GM18858 (cell line): ENCODE measurements around the gene COMMD6.

Experiments used
- ATAC-seq: cut with Tn5 transposase; IDR thresholded peaks from one replicate; pipeline ENCODE4 v1.9.1; 2021; ENCODE audit not compliant: unreplicated experiment

The COMMD6 gene

DNA sequence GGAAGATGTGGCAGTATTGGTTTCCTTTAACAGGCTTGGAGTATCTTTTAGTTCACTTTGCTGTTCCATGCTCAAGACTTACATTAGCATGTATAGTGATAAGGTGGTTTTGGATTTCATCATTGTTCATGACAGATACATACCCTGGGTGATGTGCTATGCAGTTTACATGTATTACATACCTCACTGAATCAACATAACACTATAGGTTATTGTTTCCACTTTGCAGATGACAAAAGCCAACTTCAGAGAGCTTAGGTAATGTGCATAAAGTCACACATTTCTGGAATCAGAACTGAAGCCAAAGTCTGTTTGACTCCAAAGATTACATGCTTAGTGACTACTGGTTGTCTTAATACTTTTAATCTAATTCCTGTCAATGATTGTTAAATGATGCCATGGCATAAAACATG, 7.1 kb downstream of the COMMD6 start:
- no peak for ATAC-seq

DNA sequence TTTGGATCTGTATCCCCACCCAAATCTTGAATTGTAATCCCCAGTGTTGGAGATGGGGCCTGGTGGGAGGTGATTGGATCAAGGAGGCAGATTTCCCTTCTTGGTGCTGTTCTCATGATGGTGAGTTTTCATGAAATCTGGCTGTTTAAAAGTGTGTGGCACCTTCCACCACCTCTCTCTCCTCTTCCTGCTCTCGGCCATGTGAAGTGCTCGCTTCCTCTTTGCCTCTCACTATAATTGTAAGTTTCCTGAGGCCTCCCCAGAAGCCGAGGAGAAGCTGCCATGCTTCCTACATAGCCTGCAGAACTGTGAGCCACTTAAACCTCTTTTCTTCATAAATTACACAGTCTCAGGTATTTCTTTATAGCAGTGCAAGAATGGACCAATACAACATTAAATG, 15.7 kb downstream of the COMMD6 start:
- no peak for ATAC-seq

DNA sequence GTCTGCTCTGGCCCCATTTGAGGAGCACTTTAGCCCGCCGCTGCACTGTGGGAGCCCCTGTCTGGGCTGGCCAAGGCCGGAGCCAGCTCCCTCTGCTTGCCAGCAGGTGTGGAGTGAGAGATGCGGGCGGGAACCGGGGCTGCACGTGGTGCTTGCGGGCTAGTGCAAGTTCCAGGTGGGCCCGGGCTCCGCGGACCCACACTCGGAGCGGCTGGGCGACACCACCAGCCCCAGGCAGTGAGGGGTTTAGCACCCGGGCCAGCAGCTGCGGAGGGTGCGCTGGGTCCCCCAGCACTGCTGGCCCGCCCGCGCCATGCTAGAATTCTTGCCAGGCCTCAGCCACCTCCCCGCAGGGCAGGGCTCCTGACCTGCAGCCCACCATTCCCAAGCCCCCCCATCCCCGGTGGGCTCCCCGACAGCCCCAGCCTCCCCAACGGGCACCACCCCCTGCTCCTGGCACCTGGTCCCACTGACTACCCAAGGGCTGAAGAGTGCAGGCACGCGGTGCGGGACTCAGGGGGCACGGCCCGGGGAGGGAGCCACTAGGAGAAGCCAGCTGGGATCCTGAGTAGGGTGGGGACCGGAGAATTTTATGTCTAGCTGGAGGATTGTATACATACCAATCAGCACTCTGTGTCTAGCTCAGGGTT, 19.1 kb downstream of the COMMD6 start:
- no peak for ATAC-seq

DNA sequence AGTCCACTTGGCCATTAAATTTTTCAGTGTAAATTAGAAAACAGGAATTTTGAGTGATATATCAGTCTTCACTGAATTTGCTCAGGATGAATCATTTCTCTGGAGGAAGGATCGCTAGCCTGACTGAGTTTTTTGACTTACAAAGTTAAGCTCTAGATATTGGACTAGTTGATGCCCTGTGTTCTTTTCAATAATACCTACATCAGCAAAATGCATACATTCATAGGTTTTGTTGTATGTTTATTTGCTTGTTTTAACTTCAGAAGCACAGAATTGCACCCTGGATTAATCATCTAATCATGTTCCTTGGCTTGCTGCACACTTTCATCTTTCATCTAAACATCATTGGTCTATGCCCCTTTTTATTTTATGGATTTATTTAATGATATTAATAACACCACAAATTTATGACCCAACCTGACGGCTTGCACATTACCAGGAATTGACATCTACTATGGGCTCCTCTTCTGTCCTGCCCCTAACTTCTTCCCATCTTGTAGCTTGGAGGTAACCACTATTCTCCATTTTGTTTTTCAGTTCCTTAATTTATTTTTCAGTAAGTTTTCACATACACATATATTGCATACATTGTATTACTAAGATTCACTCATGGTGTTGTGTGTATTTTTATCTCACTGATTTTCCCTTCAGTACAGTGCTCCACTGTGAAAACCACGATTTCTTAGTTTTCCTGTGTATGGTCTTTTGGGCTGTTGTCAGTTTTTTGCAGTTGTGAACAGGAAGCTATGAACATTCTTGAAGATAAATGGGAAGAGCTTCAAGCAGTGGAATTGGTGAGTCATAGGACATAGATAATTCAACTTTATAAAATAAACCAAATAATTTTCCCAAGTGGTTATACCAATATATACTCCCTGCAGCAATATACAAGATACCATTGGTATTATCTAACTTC, 23.3 kb downstream of the COMMD6 start:
- no peak for ATAC-seq

DNA sequence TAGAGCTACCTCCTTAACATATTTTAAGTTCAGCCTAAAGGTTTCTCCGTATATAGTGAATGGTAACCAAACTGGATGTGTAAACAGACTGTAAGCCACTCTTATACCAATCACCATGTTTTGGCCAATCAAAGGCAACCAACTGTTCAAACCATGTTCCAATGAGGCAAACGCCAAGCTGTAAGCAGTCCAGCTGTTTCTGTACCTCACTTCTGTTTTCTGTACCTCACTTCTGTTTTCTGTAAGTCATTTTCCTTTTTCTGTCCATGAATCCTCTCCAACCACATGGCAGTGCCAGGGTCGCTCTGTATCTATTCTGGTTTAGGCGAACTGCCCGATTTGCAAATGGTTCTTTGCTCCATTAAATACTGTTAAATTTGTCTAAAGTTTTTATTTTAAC, 24.4 kb downstream of the COMMD6 start:
- ATAC-seq, result no peak

DNA sequence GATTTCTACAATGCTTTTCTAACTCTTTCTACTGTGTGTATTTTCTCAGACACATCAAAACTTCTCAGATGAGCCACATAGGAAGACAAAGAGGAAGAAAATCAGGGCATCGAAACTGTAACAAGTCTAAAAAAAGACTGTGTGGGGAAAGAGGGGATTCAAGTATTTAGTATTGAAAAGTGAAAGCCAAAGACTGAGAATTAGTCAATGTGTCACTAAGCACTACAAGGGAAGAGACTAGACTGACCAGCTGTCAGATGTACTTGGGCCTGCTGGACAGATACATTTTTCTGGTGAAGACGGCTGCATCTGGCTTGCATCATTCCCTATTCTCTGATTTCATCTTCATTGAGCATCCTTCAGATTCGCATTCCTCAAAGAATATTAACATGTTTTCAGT, 25.4 kb downstream of the COMMD6 start:
- ATAC-seq, result peak; percentile 88

DNA sequence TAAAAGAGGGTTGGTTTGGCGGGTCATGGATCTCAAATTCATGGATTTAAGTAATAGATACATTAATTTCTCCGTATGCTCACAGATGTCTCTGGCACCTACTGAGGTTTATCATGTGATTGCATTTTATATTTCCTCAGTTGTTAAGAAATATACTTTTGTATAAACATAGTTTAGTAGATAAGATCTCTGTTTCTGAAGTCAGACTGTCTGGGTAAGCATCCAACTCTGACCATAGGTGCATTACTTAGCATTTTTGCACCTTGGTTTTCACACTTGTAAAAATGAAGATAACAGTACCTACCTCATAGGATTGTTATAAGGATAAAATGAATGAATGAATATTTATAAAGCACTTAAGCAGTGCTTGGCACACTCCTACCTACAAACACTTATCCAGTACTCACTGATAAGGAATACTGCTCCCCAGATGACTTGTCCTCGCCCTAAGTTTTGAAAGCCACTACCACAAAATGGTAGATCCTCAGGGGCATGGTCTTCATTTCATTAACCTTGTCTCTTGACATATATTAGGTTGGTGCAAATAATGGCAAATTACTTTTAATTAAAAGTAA, 26.5 kb downstream of the COMMD6 start:
- ATAC-seq, result no peak

DNA sequence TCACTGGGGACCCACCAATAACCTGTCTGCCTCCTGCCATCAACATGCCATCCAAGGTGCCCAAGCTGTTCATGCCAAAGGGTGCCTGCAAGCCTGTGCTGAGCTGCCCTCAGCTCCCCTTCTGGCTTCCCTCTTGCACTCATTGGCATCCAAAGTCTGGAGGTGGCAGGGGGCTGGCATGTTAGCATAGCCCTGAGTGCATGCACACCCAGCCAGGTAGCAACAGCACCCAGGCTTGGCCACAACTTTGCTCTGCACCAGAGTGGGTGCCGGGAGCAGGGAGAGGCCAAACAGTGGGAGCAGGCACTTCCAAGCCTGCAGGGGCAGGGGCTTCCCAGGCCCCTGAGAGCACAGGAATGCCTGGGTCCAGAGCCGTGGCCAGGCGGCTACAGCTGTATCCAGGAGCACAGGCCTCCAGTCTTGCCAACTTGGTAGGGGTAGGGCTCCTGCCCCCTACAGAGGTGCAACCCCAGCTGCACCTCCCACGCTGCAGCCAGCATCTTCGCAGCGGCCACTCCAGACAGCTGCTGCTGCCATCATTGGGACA, 29.6 kb downstream of the COMMD6 start:
- ATAC-seq, result no peak

DNA sequence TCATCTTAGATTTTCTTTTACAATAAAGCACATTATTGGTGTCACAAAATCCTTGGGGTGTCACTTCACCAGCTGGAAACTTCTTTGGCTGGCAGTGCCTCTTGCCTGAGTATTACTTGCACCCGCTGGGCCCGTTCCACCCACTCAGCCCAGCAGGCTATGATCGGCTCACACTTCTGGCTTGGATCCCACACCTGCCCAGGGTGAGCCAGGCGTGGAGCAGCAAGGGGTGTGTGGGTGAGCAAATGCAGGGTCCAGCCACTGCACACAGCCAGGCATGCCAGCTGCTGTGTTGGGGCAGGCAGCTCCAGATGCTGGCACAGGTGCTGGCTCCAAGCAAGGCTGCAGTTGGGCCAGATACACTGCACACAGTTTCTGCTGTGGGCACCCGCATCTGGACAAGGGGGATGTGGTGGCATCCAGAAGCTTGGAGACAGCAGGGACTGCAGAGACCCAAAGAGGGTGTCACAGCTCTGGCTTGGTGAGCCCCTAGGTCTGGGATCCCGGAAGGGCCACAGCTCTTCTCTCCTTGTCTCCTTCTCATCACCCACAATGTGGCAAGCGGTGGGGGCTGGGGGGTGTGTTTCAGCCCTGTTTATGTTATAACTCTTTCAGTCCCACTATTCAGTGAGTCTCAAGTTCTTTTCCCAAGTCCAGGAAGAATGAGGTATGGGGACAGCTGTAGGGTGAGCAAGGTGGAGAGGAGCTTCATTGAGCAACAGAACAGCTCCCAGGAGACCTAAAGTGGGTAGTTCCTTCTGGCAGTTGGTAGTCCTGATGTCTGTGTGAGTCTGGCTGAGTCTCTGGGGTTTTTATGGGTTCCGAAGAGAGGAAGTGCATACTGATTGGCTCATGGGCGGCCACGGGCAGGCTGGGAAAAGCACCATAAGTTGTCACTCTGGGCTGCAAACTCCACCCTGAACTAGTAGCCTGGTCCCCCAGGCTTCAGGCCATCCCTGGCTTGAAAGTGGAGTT, 30.3 kb downstream of the COMMD6 start:
- ATAC-seq, result no peak

DNA sequence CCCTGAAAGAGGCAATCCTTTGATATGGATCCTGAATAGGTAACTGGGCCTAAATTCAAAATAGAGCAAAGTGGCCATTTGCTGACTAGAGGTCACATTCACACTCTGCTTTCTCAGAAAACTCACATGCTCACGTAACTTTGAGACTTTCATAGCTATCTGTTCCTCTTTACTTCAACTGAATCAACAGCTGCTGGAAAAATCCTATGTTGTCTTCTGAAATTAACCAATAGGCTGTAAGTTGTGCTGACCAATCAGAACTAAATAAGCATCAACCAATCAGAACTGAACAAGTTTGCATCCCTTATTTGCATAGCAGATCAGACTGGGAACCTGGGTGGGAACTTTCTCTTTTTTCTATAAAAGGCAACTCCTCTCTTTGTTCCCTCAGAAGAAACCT, 31.6 kb downstream of the COMMD6 start:
- no peak for ATAC-seq

DNA sequence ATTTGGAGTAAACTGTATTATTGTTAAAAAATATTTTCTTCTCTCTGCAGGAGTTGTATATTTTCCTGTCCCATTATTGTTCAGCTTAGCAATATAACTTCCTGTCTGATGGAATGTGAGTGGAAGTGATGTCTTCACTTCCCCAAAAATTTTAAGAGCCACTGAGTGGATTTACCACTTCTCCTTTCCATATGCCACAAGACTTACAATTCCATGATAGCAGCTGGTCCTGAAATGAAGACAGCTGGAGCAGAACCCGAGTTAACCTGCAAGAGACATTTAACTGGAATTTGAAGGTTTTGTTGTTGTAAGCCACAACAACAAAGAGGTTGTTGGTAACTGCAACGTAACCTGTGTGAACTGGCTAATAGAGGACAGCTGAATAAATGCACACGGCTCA, 32.3 kb downstream of the COMMD6 start:
- ATAC-seq, result no peak

DNA sequence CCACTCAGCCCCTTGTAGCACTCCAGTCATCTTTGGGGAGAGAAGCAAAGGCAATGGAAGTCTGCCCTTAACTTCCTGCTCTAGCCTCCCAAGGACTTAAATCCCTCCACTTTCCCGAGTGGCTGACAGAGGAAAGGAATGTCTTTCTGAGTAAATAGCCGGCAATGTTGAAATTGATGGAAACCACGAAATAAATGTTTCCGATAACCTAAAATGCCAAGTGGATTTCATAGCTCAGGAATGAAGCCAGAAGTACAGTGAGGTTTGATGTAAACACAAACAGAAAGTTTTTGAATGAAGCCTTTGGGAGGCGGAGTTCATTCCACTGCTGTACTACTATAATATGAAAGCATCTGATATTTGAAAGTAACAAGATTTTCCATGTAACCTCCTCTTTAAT, 41.7 kb downstream of the COMMD6 start:
- ATAC-seq, result no peak

DNA sequence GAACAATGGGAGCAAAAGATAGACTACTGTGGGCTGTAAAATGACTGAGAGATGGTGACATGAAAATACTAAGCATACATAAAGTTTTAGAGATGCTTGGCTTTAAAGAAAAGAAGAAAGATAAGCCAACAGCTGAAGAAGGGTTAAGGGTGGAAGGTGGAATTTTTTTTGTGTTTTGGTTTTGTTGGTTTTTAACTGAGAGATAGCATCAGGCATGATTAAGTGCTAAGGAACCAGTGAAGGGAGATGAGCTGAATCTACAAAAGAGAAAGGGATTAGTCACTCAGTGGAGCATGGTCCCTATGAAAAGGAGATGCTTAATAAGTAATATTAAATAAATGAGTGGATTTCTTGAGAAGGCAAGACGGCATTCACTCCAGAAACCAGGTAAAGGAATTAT, 43.1 kb downstream of the COMMD6 start:
- no peak for ATAC-seq

DNA sequence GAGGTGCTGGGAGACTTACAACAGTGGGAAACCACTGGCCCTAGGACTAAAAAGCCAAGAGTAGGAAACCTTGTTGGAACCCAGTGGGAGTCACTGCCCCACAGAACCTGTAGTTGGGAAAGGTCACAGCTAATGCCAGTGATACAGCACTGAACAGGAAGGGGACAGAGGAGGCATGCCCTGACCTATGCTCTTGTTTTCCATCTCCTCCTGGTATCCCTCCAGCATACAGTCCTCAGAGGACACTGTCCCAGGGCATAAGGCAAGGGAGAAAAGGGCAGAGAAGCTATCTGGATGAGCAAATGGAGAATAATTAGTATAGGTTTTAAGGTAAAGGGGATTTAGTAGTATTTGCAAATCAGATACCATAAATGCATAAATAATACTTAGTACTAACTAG, 44.5 kb downstream of the COMMD6 start:
- ATAC-seq, result no peak

DNA sequence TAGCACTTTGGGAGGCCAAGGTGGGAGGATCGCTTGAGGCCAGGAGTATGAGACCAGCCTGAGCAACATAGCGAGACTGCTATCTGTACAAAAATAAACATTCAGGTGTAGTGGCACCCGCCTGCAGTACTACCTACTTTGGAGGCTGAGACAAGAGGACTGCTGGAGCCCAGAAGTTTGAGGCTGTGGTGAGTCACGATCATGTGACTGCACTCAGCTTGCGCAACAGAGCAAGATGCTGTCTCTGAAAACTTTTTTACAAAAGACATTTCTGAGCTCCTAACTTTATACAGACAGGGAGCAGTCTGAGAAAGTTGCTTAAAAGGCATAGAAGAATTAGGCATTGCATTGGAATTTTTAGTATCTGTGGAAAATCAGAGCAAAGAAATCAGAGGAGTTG, 45.3 kb downstream of the COMMD6 start:
- ATAC-seq, result no peak

DNA sequence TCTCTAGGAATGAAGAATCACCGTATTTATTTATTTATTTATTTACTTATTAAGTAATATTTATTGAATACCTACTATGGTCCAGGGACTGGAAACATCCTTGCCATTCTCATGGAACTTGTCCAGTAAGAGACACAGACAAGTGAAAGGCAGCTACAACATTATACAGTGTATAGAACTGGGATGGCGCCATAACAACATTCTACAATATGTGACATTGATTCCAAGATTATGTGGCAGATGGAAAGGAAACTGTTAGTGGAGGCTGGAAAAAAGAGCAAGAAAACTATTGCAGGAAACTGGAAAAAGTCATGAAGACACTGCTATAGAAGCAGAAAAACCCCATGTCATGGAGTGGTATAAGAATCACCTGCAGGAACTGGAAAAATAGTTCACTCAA, 46.3 kb downstream of the COMMD6 start:
- no peak for ATAC-seq

DNA sequence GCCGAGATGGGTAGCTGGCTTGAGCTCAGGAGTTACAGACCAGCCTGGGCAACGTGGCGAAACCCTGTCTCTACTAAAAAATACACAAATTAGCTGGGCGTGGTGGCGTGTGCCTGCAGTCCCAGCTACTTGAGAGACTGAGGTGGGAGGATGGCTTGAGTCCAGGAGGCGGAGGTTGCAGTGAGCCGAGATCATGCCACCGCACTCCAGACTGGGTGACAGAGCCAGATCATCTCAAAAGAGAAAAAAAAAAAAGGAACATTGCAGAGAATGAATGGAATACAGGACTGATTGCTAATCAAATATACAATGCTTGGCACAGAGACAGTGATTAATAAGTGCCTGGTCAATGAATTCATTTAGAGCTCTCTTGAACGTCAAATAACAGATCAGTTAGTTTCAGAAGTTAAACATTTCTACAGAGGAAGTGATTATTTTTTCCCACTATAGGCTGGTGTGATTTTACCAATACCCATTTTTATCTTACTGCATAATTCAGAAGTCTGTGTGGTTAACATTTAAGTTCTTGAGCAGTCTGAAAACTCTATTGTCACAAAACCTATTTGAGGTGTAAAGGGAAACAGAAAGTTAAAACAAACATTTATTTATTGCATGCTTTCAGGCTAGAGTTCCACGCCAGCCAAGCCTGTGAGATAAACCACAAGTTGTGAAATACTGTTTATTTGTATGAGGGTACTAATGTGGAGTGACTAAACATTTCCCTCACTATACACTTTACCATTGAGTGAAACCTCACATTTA, 48.0 kb downstream of the COMMD6 start:
- peak; percentile 92 for ATAC-seq

DNA sequence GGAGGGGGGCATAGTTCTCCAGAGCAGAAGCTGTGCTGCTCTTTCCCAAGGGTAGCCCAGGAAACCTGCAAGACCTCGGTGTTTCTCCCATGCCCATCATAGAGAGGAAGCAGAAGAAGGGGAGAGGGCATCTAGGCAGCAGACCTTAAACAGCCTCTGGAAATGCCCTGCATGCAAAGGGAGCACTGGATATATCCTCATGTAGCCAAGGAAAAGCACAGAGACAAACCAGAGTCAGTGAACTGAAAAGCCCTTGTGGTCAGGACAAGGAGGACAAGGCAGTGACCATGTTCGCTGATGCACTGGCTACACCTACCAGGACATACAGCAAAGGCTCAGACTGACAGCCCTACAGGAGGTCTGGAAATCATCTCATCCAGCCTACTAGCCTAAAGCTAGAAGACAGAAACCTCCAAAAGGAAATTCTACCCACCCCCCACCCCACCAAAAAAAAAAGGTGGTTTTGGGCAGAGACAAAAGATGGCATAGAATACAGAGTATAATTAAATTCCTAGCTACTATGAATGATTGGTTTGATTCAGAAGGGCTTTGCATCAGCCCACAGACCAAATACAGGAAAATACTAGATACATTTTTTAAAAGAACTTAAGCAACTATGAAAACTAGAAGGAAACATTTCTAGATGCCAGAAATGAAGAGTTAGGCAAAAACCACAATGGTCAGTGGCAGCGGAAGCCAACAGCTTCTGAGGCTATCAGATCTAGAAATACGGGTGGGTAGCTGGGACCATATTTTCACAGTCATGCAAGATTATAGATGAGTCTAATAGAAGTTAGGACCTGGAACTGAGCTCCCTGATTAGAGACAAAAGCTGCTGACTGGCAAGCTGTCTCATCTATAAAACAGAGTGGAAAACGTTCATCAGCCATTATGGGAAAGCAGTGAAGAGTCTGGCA, 51.2 kb downstream of the COMMD6 start:
- ATAC-seq, result no peak
